Stimulated activated CD4-positive, alpha-beta T cell treated with anti-CD3 and anti-CD28 coated beads, Interleukin-1b, Interleukin-23, amount 100 ng/mL, for 48 hours (primary cell): Measurements from ENCODE around the gene FMC1.

Experiments
- DNase-seq: peaks from one replicate; pipeline ENCODE4 v3.0.0-alpha.2; 2020

The FMC1 gene

DNA sequence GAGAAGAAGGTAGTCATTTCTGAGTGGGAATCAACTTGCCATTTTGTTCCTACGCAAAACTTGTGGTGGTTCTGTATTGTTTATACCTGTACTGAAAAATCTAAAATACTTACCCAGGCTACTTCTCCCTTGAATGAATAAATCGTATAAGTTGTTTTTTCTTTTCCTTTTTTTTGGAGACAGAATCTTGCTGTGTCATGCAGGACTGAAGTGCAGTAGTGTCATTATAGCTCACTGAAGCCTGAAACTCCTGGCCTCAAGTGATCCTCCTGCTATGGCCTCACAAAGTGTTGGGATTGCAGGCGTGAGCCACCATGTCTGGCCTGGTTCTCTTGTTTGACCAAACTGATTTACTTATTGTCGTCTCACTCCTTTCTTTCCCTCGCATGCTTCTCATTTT lies 46.5 kb downstream of the FMC1 start:
- DNase-seq, result no peak

DNA sequence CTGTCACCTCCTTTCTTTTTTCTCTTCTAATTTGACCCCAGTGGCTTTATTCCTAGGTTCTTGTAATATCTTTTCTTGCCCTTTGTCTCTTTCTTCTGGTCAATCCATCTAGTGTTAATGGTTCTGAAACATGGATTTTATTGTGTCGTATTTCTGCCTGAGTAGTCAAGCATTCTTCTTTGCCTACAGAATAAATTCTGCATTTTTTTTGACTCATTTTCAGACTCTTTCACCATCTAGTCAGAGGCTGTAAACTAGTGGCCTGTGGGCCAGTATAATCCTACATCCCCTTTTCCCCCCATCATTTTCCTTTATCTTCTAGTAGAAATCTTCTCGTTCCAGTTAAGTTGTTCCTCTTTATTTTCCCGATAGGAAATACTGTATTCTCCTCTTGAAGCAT lies 48.0 kb downstream of the FMC1 start:
- DNase-seq, result no peak

DNA sequence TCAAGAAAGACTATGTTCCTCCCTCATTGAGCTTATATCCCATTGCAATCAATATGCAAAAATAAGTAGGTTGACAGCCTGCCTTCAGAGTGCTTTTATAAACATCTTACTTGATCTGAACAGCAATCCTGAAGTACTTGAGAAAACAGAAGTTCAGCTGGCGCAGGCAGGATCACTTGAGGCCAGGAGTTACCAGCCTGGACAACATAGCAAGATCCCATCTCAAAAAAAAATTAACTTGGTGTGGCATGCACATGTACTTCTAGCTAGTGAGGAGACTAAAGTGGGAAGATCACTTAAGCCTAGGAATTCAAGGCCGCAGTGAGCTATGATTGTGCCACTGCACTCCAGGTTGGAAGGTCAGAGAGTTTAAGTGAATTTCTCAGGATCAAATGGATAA lies 48.6 kb downstream of the FMC1 start:
- no peak for DNase-seq

DNA sequence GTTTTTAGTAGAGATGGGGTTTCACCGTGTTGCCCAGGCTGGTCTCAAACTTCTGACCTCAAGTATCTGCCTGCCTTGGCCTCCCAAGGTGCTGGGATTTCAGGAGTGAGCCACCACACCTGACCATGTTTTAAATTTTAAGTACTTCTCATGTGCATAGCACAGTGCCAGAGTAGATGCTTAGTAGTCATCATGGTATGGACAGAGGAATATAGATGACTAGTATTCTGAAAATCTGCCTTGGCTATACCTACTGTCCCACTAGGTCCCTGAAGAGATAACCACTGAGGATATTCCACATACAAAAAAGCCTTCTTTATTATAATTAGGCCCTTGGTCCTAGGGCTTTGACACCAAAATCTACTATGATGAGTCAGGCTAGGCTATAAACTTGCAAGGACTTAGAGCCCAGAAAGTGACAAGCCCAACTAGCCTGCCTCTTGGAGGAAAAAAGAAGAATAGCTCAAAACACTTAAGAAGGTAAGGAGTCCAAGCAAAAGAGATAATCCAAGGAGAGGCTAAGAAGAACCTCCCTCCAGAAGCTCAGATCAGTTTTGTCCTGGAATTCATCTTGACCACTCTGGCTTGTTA lies 52.6 kb downstream of the FMC1 start:
- no peak for DNase-seq

DNA sequence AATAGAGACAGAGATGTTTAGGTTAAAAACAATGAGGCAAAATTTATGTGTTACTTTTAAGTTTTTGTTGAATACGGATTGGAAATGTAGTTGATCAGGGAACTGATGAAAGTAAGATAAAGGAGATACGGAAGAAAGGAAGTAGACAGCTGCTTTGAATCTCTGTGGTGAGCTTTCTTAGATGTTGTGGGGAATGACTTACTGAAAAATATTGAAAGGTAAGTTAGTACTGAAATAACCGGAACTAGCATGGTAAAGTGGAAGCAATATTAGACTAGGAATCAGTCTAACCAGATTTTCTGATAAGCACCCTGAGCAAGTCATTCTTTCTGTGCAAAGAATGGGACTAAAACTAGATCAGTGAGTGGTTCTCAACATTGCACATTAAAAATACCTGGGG lies 53.4 kb downstream of the FMC1 start:
- no peak for DNase-seq
